Measurements from ENCODE around the gene SIGLEC6.

Gene SIGLEC6

GRCh38 chr19:51520728-51521127, 10.7 kb downstream of the SIGLEC6 start:
- TF ChIP-seq POU2F2 (IDR thresholded peaks at IDR 0.05; ENCODE audit: low read depth, low read length), result no peak
- no peak for TF ChIP-seq SPI1 (IDR thresholded peaks at IDR 0.05; ENCODE audit: low read depth, low read length)
- no peak for TF ChIP-seq POLR2A (IDR thresholded peaks at IDR 0.05; ENCODE audit: low read depth, low read length)
- TF ChIP-seq POLR2AphosphoS5 (IDR thresholded peaks at IDR 0.05; ENCODE audit: low read depth, low read length), result no peak
- no peak for DNase-seq (ENCODE audit: insufficient read length, low spot score)
- FAIRE-seq, result no peak

- TF ChIP-seq POLR2A (IDR thresholded peaks at IDR 0.05; ENCODE audit: low read depth, low read length) (no peak), POLR2AphosphoS5 (IDR thresholded peaks at IDR 0.05; ENCODE audit: low read depth, low read length) (no peak), PAX5 (IDR thresholded peaks at IDR 0.05; ENCODE audit: insufficient read depth, low read length, severe bottlenecking) (no peak)
- FAIRE-seq (peak; percentile 88), DNase-seq (ENCODE audit: insufficient read length, low spot score) (peak; percentile 35)
Measured at GRCh38 chr19:51514866-51515481, 16.5 kb downstream of the SIGLEC6 start.

GRCh38 chr19:51513968-51514367, 17.5 kb downstream of the SIGLEC6 start:
- TF ChIP-seq SPI1 (IDR thresholded peaks at IDR 0.05; ENCODE audit: low read depth, low read length) (no peak), POLR2A (IDR thresholded peaks at IDR 0.05; ENCODE audit: low read depth, low read length) (no peak), POLR2AphosphoS5 (IDR thresholded peaks at IDR 0.05; ENCODE audit: low read depth, low read length) (no peak), POU2F2 (IDR thresholded peaks at IDR 0.05; ENCODE audit: low read depth, low read length) (no peak), TAF1 (IDR thresholded peaks at IDR 0.05; ENCODE audit: low read depth, low read length) (no peak), PAX5 (IDR thresholded peaks at IDR 0.05; ENCODE audit: insufficient read depth, low read length, severe bottlenecking) (no peak)
- FAIRE-seq, result no peak

GRCh38 chr19:51511353-51511752, 20.1 kb downstream of the SIGLEC6 start:
- no peak for FAIRE-seq
- no peak for DNase-seq (ENCODE audit: insufficient read length, low spot score)
- TF ChIP-seq PAX5 (IDR thresholded peaks at IDR 0.05; ENCODE audit: insufficient read depth, low read length, severe bottlenecking) (no peak), SPI1 (IDR thresholded peaks at IDR 0.05; ENCODE audit: low read depth, low read length) (no peak), TAF1 (IDR thresholded peaks at IDR 0.05; ENCODE audit: low read depth, low read length) (no peak), POU2F2 (IDR thresholded peaks at IDR 0.05; ENCODE audit: low read depth, low read length) (no peak), POLR2AphosphoS5 (IDR thresholded peaks at IDR 0.05; ENCODE audit: low read depth, low read length) (no peak), POLR2A (IDR thresholded peaks at IDR 0.05; ENCODE audit: low read depth, low read length) (no peak)

More at GRCh38 chr19:51513968-51514367, 17.5 kb downstream of the SIGLEC6 start:
- DNase-seq (ENCODE audit: insufficient read length, low spot score), result no peak

- FAIRE-seq (no peak), DNase-seq (ENCODE audit: insufficient read length, low spot score) (no peak)
- no peak for TF ChIP-seq POLR2A (IDR thresholded peaks at IDR 0.05; ENCODE audit: low read depth, low read length)
- no peak for TF ChIP-seq POLR2AphosphoS5 (IDR thresholded peaks at IDR 0.05; ENCODE audit: low read depth, low read length)
- no peak for TF ChIP-seq SPI1 (IDR thresholded peaks at IDR 0.05; ENCODE audit: low read depth, low read length)
- no peak for TF ChIP-seq PAX5 (IDR thresholded peaks at IDR 0.05; ENCODE audit: insufficient read depth, low read length, severe bottlenecking)
- no peak for TF ChIP-seq TAF1 (IDR thresholded peaks at IDR 0.05; ENCODE audit: low read depth, low read length)
- TF ChIP-seq POU2F2 (IDR thresholded peaks at IDR 0.05; ENCODE audit: low read depth, low read length), result no peak
Measured at GRCh38 chr19:51509823-51510660, 21.4 kb downstream of the SIGLEC6 start.

GRCh38 chr19:51508059-51508733, 23.3 kb downstream of the SIGLEC6 start:
- FAIRE-seq, result no peak
- no peak for TF ChIP-seq SPI1 (IDR thresholded peaks at IDR 0.05; ENCODE audit: low read depth, low read length)
- TF ChIP-seq TAF1 (IDR thresholded peaks at IDR 0.05; ENCODE audit: low read depth, low read length), result no peak
- no peak for TF ChIP-seq PAX5 (IDR thresholded peaks at IDR 0.05; ENCODE audit: insufficient read depth, low read length, severe bottlenecking)
- TF ChIP-seq POLR2A (IDR thresholded peaks at IDR 0.05; ENCODE audit: low read depth, low read length), result no peak
- TF ChIP-seq POLR2AphosphoS5 (IDR thresholded peaks at IDR 0.05; ENCODE audit: low read depth, low read length), result no peak
- no peak for TF ChIP-seq POU2F2 (IDR thresholded peaks at IDR 0.05; ENCODE audit: low read depth, low read length)
- DNase-seq (ENCODE audit: insufficient read length, low spot score), result no peak

GRCh38 chr19:51507640-51508058, 23.8 kb downstream of the SIGLEC6 start:
- FAIRE-seq, result no peak
- no peak for TF ChIP-seq POU2F2 (IDR thresholded peaks at IDR 0.05; ENCODE audit: low read depth, low read length)
- no peak for TF ChIP-seq POLR2AphosphoS5 (IDR thresholded peaks at IDR 0.05; ENCODE audit: low read depth, low read length)
- TF ChIP-seq TAF1 (IDR thresholded peaks at IDR 0.05; ENCODE audit: low read depth, low read length), result no peak
- no peak for TF ChIP-seq SPI1 (IDR thresholded peaks at IDR 0.05; ENCODE audit: low read depth, low read length)
- no peak for TF ChIP-seq PAX5 (IDR thresholded peaks at IDR 0.05; ENCODE audit: insufficient read depth, low read length, severe bottlenecking)
- TF ChIP-seq POLR2A (IDR thresholded peaks at IDR 0.05; ENCODE audit: low read depth, low read length), result no peak
- no peak for DNase-seq (ENCODE audit: insufficient read length, low spot score)

- DNase-seq (ENCODE audit: insufficient read length, low spot score) (no peak), FAIRE-seq (no peak)
- no peak for TF ChIP-seq POU2F2 (IDR thresholded peaks at IDR 0.05; ENCODE audit: low read depth, low read length)
- TF ChIP-seq TAF1 (IDR thresholded peaks at IDR 0.05; ENCODE audit: low read depth, low read length), result no peak
- no peak for TF ChIP-seq POLR2A (IDR thresholded peaks at IDR 0.05; ENCODE audit: low read depth, low read length)
- TF ChIP-seq POLR2AphosphoS5 (IDR thresholded peaks at IDR 0.05; ENCODE audit: low read depth, low read length), result no peak
- no peak for TF ChIP-seq SPI1 (IDR thresholded peaks at IDR 0.05; ENCODE audit: low read depth, low read length)
- TF ChIP-seq PAX5 (IDR thresholded peaks at IDR 0.05; ENCODE audit: insufficient read depth, low read length, severe bottlenecking), result no peak
Measured at GRCh38 chr19:51507192-51507591, 24.3 kb downstream of the SIGLEC6 start.

GRCh38 chr19:51505904-51506303, 25.6 kb downstream of the SIGLEC6 start:
- no peak for FAIRE-seq

More at GRCh38 chr19:51505904-51506303, 25.6 kb downstream of the SIGLEC6 start:
- no peak for DNase-seq (ENCODE audit: insufficient read length, low spot score)
- TF ChIP-seq PAX5 (IDR thresholded peaks at IDR 0.05; ENCODE audit: insufficient read depth, low read length, severe bottlenecking) (no peak), POU2F2 (IDR thresholded peaks at IDR 0.05; ENCODE audit: low read depth, low read length) (no peak), POLR2A (IDR thresholded peaks at IDR 0.05; ENCODE audit: low read depth, low read length) (no peak), SPI1 (IDR thresholded peaks at IDR 0.05; ENCODE audit: low read depth, low read length) (no peak), POLR2AphosphoS5 (IDR thresholded peaks at IDR 0.05; ENCODE audit: low read depth, low read length) (no peak), TAF1 (IDR thresholded peaks at IDR 0.05; ENCODE audit: low read depth, low read length) (no peak)
